SK-N-MC (cell line): ENCODE data around the gene IFT172.
"Not testable (repeated sequence)": the region's sequence is repeated elsewhere in the genome, so short reads cannot be mapped to it uniquely, and the experiment has no call there.

Experiments used
- DNase-seq: peaks from one replicate; pipeline ENCODE4 v3.0.0-alpha.2; 2011; ENCODE audit warnings: low read depth, low spot score
- H3K27ac ChIP-seq: fragments of 200-600 bp; sonication (generic); 2 replicates; pipeline ENCODE4 v1.5.1; 2016; ENCODE audit warnings: mixed run types
- H3K36me3 ChIP-seq: fragments of 200-600 bp; sonication (generic); 2 replicates; pipeline ENCODE4 v1.6.1; 2017; ENCODE audit warnings: antibody characterized with exemption, low read length, mixed read lengths; ENCODE audit not compliant: insufficient read depth
- H3K4me3 ChIP-seq: fragments of 200-600 bp; sonication (generic); 2 replicates; pipeline ENCODE4 v1.5.1; 2016
- H3K9ac ChIP-seq: fragments of 200-600 bp; sonication (generic); 2 replicates; pipeline ENCODE4 v1.8.0; 2017; ENCODE audit warnings: mixed run types, mixed read lengths; ENCODE audit not compliant: insufficient read length
- H3K9me3 ChIP-seq: fragments of 200-600 bp; sonication (generic); 2 replicates; pipeline ENCODE4 v1.6.1; 2017; ENCODE audit warnings: low read depth, mild to moderate bottlenecking, antibody characterized with exemption, low read length, moderate library complexity, mixed read lengths
- EZH2 ChIP-seq: fragments of 200-600 bp; sonication (generic); IDR thresholded peaks from one replicate; pipeline ENCODE4 v1.6.1; 2017; ENCODE audit warnings: antibody characterized with exemption
- FOXP2 ChIP-seq: optimal IDR thresholded peaks from 2 replicates; pipeline ENCODE3; 2011; ENCODE audit warnings: mild to moderate bottlenecking, moderate library complexity; ENCODE audit not compliant: insufficient read depth; ENCODE audit errors: extremely low read length, control extremely low read depth
- POLR2AphosphoS5 ChIP-seq: IDR thresholded peaks from 2 replicates; pipeline ENCODE4 v1.6.1; 2012; ENCODE audit warnings: mild to moderate bottlenecking, low read depth, low read length, borderline replicate concordance

IFT172 gene

GRCh38 chr2:27427863-27428212 is 61.7 kb downstream of the IFT172 start:
- Histone ChIP-seq H3K9ac (peak overlapping the region; percentile 98), H3K9me3 (no peaks in the 10 kb centered on the region), H3K27ac (peak overlapping the region; percentile 89), H3K36me3 (no peaks in the 10 kb centered on the region), H3K4me3 (peak overlapping the region; percentile 100)
- no peak for TF ChIP-seq FOXP2
- TF ChIP-seq EZH2: no peak
- TF ChIP-seq POLR2AphosphoS5: no peak
- no peak for DNase-seq

- not testable (repeated sequence) for H3K9me3 ChIP-seq, H3K36me3 ChIP-seq, DNase-seq, H3K27ac ChIP-seq, H3K4me3 ChIP-seq, H3K9ac ChIP-seq
Observed at GRCh38 chr2:27425039-27425438, 64.5 kb downstream of the IFT172 start.

GRCh38 chr2:27422958-27423357 is 66.6 kb downstream of the IFT172 start:
- H3K27ac ChIP-seq: no peak overlapping the region
- no peak for DNase-seq
- H3K9ac ChIP-seq: no peak overlapping the region
- H3K9me3 ChIP-seq: no peaks in the 10 kb centered on the region
- H3K36me3 ChIP-seq: no peaks in the 10 kb centered on the region
- TF ChIP-seq EZH2 (no peak), FOXP2 (no peak), POLR2AphosphoS5 (no peak)
- no peak overlapping the region for H3K4me3 ChIP-seq

GRCh38 chr2:27421660-27422250 is 67.8 kb downstream of the IFT172 start:
- H3K27ac ChIP-seq: no peak overlapping the region
- H3K4me3 ChIP-seq: no peak overlapping the region
- no peak for TF ChIP-seq POLR2AphosphoS5
- no peak for TF ChIP-seq EZH2
- TF ChIP-seq FOXP2: no peak

GRCh38 chr2:27420996-27421395 is 68.5 kb downstream of the IFT172 start:
- no peaks in the 10 kb centered on the region for H3K36me3 ChIP-seq
- H3K27ac ChIP-seq: no peak overlapping the region
- no peaks in the 10 kb centered on the region for H3K9me3 ChIP-seq
- H3K4me3 ChIP-seq: no peak overlapping the region
- no peak overlapping the region for H3K9ac ChIP-seq
- no peak for TF ChIP-seq EZH2
- TF ChIP-seq POLR2AphosphoS5: no peak
- no peak for TF ChIP-seq FOXP2
- no peak for DNase-seq

More at GRCh38 chr2:27421660-27422250, 67.8 kb downstream of the IFT172 start:
- DNase-seq: no peak
- Histone ChIP-seq H3K36me3 (no peaks in the 10 kb centered on the region), H3K9ac (no peak overlapping the region), H3K9me3 (no peaks in the 10 kb centered on the region)

GRCh38 chr2:27416151-27416550 is 73.4 kb downstream of the IFT172 start:
- no peak overlapping the region for H3K27ac ChIP-seq

GRCh38 chr2:27412419-27413152 is 77.0 kb downstream of the IFT172 start:
- no peak overlapping the region for H3K9ac ChIP-seq
- H3K27ac ChIP-seq: no peak overlapping the region
- TF ChIP-seq EZH2 (no peak), FOXP2 (no peak), POLR2AphosphoS5 (no peak)
- H3K9me3 ChIP-seq: no peaks in the 10 kb centered on the region
- no peak overlapping the region for H3K4me3 ChIP-seq
- no peak for DNase-seq
- peaks cover 1% of the 10 kb centered on the region; the same call in 1 of the 2 replicates for H3K36me3 ChIP-seq

More at GRCh38 chr2:27416151-27416550, 73.4 kb downstream of the IFT172 start:
- Histone ChIP-seq H3K36me3 (no peaks in the 10 kb centered on the region), H3K9ac (no peak overlapping the region), H3K4me3 (no peak overlapping the region), H3K9me3 (no peaks in the 10 kb centered on the region)
- DNase-seq: no peak
- TF ChIP-seq EZH2: no peak

GRCh38 chr2:27409321-27410073 is 80.0 kb downstream of the IFT172 start, which contains the start of gene PPM1G:
PPM1G (minus strand) TSS chr2:27409591; CDS start chr2:27409422, 169 bp downstream.
- TF ChIP-seq FOXP2: no peak
- TF ChIP-seq EZH2: no peak
- TF ChIP-seq POLR2AphosphoS5: peak; percentile 97
- Histone ChIP-seq H3K4me3 (peak within 1 kb of the TSS; percentile 94), H3K9me3 (no peaks in the 10 kb centered on the region), H3K36me3 (peaks cover 11% of the 10 kb centered on the region), H3K27ac (peak within 1 kb of the TSS; percentile 86), H3K9ac (peak within 1 kb of the TSS; percentile 93)
- DNase-seq: no peak
